GDM1 (cell line): ENCODE measurements around the gene GRIN2A.

ENCODE experiments used
- DNase-seq: peaks from one replicate; lab custom pipeline; 2025; lab: John Stamatoyannopoulos, UW

The GRIN2A gene

GRCh38 chr16:10031955-10032354, 150.3 kb downstream of the GRIN2A start:
- no peak for DNase-seq

GRCh38 chr16:10031473-10031872, 150.8 kb downstream of the GRIN2A start:
- DNase-seq = no peak

GRCh38 chr16:10028644-10029043, 153.6 kb downstream of the GRIN2A start:
- DNase-seq = no peak

- no peak for DNase-seq
Observed at GRCh38 chr16:10027553-10027952, 154.7 kb downstream of the GRIN2A start.

GRCh38 chr16:10026593-10026992, 155.6 kb downstream of the GRIN2A start:
- DNase-seq = no peak

GRCh38 chr16:10022098-10022497, 160.1 kb downstream of the GRIN2A start:
- DNase-seq = no peak

GRCh38 chr16:10020866-10021265, 161.4 kb downstream of the GRIN2A start:
- DNase-seq = no peak

GRCh38 chr16:10016752-10017151, 165.5 kb downstream of the GRIN2A start:
- DNase-seq = no peak

GRCh38 chr16:10015397-10015796, 166.8 kb downstream of the GRIN2A start:
- DNase-seq = no peak

- DNase-seq = no peak
Observed at GRCh38 chr16:10013774-10014173, 168.5 kb downstream of the GRIN2A start.

- DNase-seq = no peak
Observed at GRCh38 chr16:10013364-10013763, 168.9 kb downstream of the GRIN2A start.

- no peak for DNase-seq
Observed at GRCh38 chr16:10009684-10010083, 172.5 kb downstream of the GRIN2A start.

GRCh38 chr16:10003486-10003885, 178.7 kb downstream of the GRIN2A start:
- no peak for DNase-seq

GRCh38 chr16:10001258-10001775, 180.9 kb downstream of the GRIN2A start:
- DNase-seq = no peak

- no peak for DNase-seq
Observed at GRCh38 chr16:9996221-9996620, 186.0 kb downstream of the GRIN2A start.

GRCh38 chr16:9992441-9992840, 189.8 kb downstream of the GRIN2A start:
- DNase-seq = no peak

GRCh38 chr16:9980981-9981380, 201.2 kb downstream of the GRIN2A start:
- DNase-seq = no peak

- DNase-seq = no peak
Observed at GRCh38 chr16:9978160-9978725, 204.0 kb downstream of the GRIN2A start.

- DNase-seq = no peak
Observed at GRCh38 chr16:9977333-9977897, 204.8 kb downstream of the GRIN2A start.

GRCh38 chr16:9976601-9977000, 205.6 kb downstream of the GRIN2A start:
- no peak for DNase-seq

- DNase-seq = no peak
Observed at GRCh38 chr16:9971907-9972306, 210.3 kb downstream of the GRIN2A start.

- no peak for DNase-seq
Observed at GRCh38 chr16:9970796-9971195, 211.4 kb downstream of the GRIN2A start.

- no peak for DNase-seq
Observed at GRCh38 chr16:9970244-9970643, 212.0 kb downstream of the GRIN2A start.

GRCh38 chr16:9969580-9969979, 212.6 kb downstream of the GRIN2A start:
- DNase-seq = no peak
